IMR-90 (cell line): ENCODE results near the gene USP31. TPM values are rescaled to one million over a fixed set of nuclear protein-coding genes. Genes with fewer than 3 reads are reported as not detected.

Source experiments
- ATAC-seq: fragments of 200-7000 bp; cut with Tn5 transposase; 2 replicates; pipeline ENCODE4 v1.9.1; 2020; ENCODE audit warnings: low read depth, mild to moderate bottlenecking, moderate library complexity
- BruUV-seq: library from RNA; stranded (reverse); fragments of 400-500 nt; replicated peaks from 2 replicates; lab custom pipeline; 2021; lab: Mats Ljungman, UMichigan
- CTCF ChIA-PET: fragments of 300-600 bp; formaldehyde crosslinking; extraction: SDS; loops from one replicate; lab custom pipeline; 2021; ENCODE audit warnings: antibody characterized with exemption; lab: Yijun Ruan, JAX
- POLR2A ChIA-PET: fragments of 300-600 bp; sonication (Branson Sonifier 250); formaldehyde crosslinking; loops from one replicate; lab custom pipeline; 2022; ENCODE audit warnings: antibody characterized with exemption; ENCODE audit not compliant: unreplicated experiment; lab: Charles Lee
- DNase-seq: peaks from one replicate; pipeline ENCODE4 v3.0.0; 2013
- H2AFZ ChIP-seq: replicated peaks from 2 replicates; pipeline ENCODE3; 2013; ENCODE audit warnings: low read length, mild to moderate bottlenecking; ENCODE audit not compliant: poor library complexity
- H2AK5ac ChIP-seq: 2 replicates; pipeline ENCODE4 v1.6.1; 2013; ENCODE audit warnings: low read depth, low read length, inconsistent platforms
- H2AK9ac ChIP-seq: replicated peaks from 2 replicates; pipeline ENCODE3; 2013; ENCODE audit warnings: mild to moderate bottlenecking, low read depth, low read length, moderate library complexity; ENCODE audit not compliant: poor library complexity
- H2BK120ac ChIP-seq: 2 replicates; pipeline ENCODE4 v1.6.1; 2013; ENCODE audit warnings: low read depth, low read length, inconsistent platforms
- H2BK15ac ChIP-seq: 3 replicates; pipeline ENCODE4 v1.6.1; 2013; ENCODE audit warnings: low read depth, low read length, inconsistent platforms
- H2BK20ac ChIP-seq: 2 replicates; pipeline ENCODE4 v1.6.1; 2013; ENCODE audit warnings: low read depth, mild to moderate bottlenecking, inconsistent platforms, low read length, moderate library complexity
- H2BK5ac ChIP-seq: 2 replicates; pipeline ENCODE4 v1.6.1; 2013; ENCODE audit warnings: mild to moderate bottlenecking, low read depth, low read length, inconsistent platforms; ENCODE audit not compliant: poor library complexity, severe bottlenecking
- H3K14ac ChIP-seq: replicated peaks from 2 replicates; pipeline ENCODE4 v1.6.1; 2013; ENCODE audit warnings: low read depth, low read length, inconsistent platforms
- H3K18ac ChIP-seq: 2 replicates; pipeline ENCODE4 v1.6.1; 2013; ENCODE audit warnings: low read depth, low read length, control low read depth
- H3K23ac ChIP-seq: 2 replicates; pipeline ENCODE4 v1.6.1; 2013; ENCODE audit warnings: low read depth, low read length, inconsistent platforms
- H3K27ac ChIP-seq: 2 replicates; pipeline ENCODE4 v1.5.1; 2013; ENCODE audit warnings: mild to moderate bottlenecking, control low read depth, low read length; ENCODE audit not compliant: insufficient read depth
- H3K27me3 ChIP-seq: 2 replicates; pipeline ENCODE4 v1.6.1; 2013; ENCODE audit warnings: low read length; ENCODE audit not compliant: control insufficient read depth, insufficient read depth
- H3K36me3 ChIP-seq: 2 replicates; pipeline ENCODE4 v1.6.1; 2013; ENCODE audit warnings: low read length, mixed read lengths; ENCODE audit not compliant: control insufficient read depth, insufficient read depth
- H3K4ac ChIP-seq: 2 replicates; pipeline ENCODE4 v1.6.1; 2013; ENCODE audit warnings: low read depth, low read length, inconsistent platforms
- H3K4me1 ChIP-seq: 2 replicates; pipeline ENCODE4 v1.6.1; 2013; ENCODE audit warnings: low read length, mixed read lengths; ENCODE audit not compliant: control insufficient read depth, insufficient read depth
- H3K4me2 ChIP-seq: 2 replicates; pipeline ENCODE4 v1.6.1; 2013; ENCODE audit warnings: low read depth, mild to moderate bottlenecking, control low read depth, low read length, moderate library complexity
- H3K4me3 ChIP-seq: 2 replicates; pipeline ENCODE4 v1.5.1; 2013; ENCODE audit warnings: low read depth, mild to moderate bottlenecking, control low read depth, low read length, moderate library complexity; ENCODE audit not compliant: insufficient read depth
- H3K56ac ChIP-seq: 2 replicates; pipeline ENCODE4 v1.6.1; 2013; ENCODE audit warnings: low read length, inconsistent platforms; ENCODE audit not compliant: insufficient read depth; ENCODE audit errors: extremely low read depth
- H3K79me1 ChIP-seq, 2 experiments: 2 replicates each; pipeline ENCODE4 v1.6.1; 2013; ENCODE audit warnings: low read length in 2 of 2, inconsistent platforms in 1 of 2, low read depth in 1 of 2
- H3K9ac ChIP-seq: 2 replicates; pipeline ENCODE4 v1.6.1; 2013; ENCODE audit warnings: low read depth, low read length, control low read depth
- H3K9me1 ChIP-seq: 2 replicates; pipeline ENCODE4 v1.6.1; 2013; ENCODE audit warnings: low read length, inconsistent platforms; ENCODE audit not compliant: insufficient read depth
- H3K9me3 ChIP-seq: 2 replicates; pipeline ENCODE4 v1.6.1; 2013; ENCODE audit warnings: low read length; ENCODE audit not compliant: control insufficient read depth, insufficient read depth
- H4K20me1 ChIP-seq: 2 replicates; pipeline ENCODE4 v1.6.1; 2013; ENCODE audit warnings: low read length, inconsistent platforms; ENCODE audit not compliant: insufficient read depth
- H4K5ac ChIP-seq: 2 replicates; pipeline ENCODE4 v1.6.1; 2013; ENCODE audit warnings: mild to moderate bottlenecking, low read depth, low read length, control low read depth
- H4K8ac ChIP-seq, 2 experiments: 2 replicates each; pipeline ENCODE4 v1.6.1; 2013; ENCODE audit warnings: low read depth in 2 of 2, low read length in 2 of 2, control low read depth in 1 of 2, inconsistent platforms in 1 of 2
- H4K91ac ChIP-seq: 2 replicates; pipeline ENCODE4 v1.6.1; 2013; ENCODE audit warnings: low read depth, low read length, inconsistent platforms; ENCODE audit not compliant: insufficient read depth
- BHLHE40 ChIP-seq: fragments of 150-350 bp; IDR thresholded peaks from 2 replicates; pipeline ENCODE4 v1.6.1; 2016; ENCODE audit warnings: mild to moderate bottlenecking, low read depth, low read length
- CEBPB ChIP-seq: IDR thresholded peaks from 2 replicates; pipeline ENCODE4 v1.6.1; 2012; ENCODE audit warnings: low read depth, low read length, improper control_type of control experiment
- CHD1 ChIP-seq: IDR thresholded peaks from 2 replicates; pipeline ENCODE4 v1.6.1; 2012; ENCODE audit warnings: low read depth, low read length, improper control_type of control experiment
- FOS ChIP-seq: fragments of 150-350 bp; IDR thresholded peaks from 2 replicates; pipeline ENCODE4 v1.6.1; 2016; ENCODE audit warnings: low read depth, low read length
- MAFK ChIP-seq: IDR thresholded peaks from 2 replicates; pipeline ENCODE4 v1.6.1; 2012; ENCODE audit warnings: low read depth, low read length, improper control_type of control experiment
- MAZ ChIP-seq: IDR thresholded peaks from 2 replicates; pipeline ENCODE4 v1.6.1; 2012; ENCODE audit warnings: low read depth, mild to moderate bottlenecking, low read length, improper control_type of control experiment, moderate library complexity, borderline replicate concordance
- MXI1 ChIP-seq: IDR thresholded peaks from 2 replicates; pipeline ENCODE4 v1.6.1; 2012; ENCODE audit warnings: low read depth, mild to moderate bottlenecking, low read length, moderate library complexity, borderline replicate concordance
- NFE2L2 ChIP-seq: fragments of 150-350 bp; IDR thresholded peaks from 2 replicates; pipeline ENCODE4 v1.6.1; 2016; ENCODE audit warnings: low read depth, mild to moderate bottlenecking, low read length
- POLR2A ChIP-seq: IDR thresholded peaks from 2 replicates; pipeline ENCODE4 v1.6.1; 2012; ENCODE audit warnings: mild to moderate bottlenecking, low read depth, low read length
- RAD21 ChIP-seq: IDR thresholded peaks from 2 replicates; pipeline ENCODE4 v1.6.1; 2012; ENCODE audit warnings: low read length, improper control_type of control experiment
- RCOR1 ChIP-seq: IDR thresholded peaks from 2 replicates; pipeline ENCODE4 v1.6.1; 2012; ENCODE audit warnings: mild to moderate bottlenecking, low read length, improper control_type of control experiment; ENCODE audit not compliant: insufficient replicate concordance
- RFX5 ChIP-seq: IDR thresholded peaks from 2 replicates; pipeline ENCODE4 v1.8.0; 2012; ENCODE audit warnings: low read depth, mild to moderate bottlenecking, low read length, moderate library complexity
- SMC3 ChIP-seq: fragments of 150-350 bp; IDR thresholded peaks from 2 replicates; pipeline ENCODE4 v1.6.1; 2016; ENCODE audit warnings: low read depth, mild to moderate bottlenecking, antibody characterized with exemption, low read length, moderate library complexity
- WGBS, 2 experiments: methylation state at CpG; one replicate each; pipeline versions ENCODE4 v1.1.5 to v1.1.7; 2013; ENCODE audit warnings: missing lambda C conversion rate in 2 of 2; ENCODE audit not compliant: insufficient read length in 1 of 2; ENCODE audit errors: extremely low coverage in 2 of 2; 5-methylcytosine and 5-hydroxymethylcytosine counted together
- dilution Hi-C: fragments of 300-500 bp; cut with HindIII; formaldehyde crosslinking; loops from one replicate; pipeline ENCODE4 v1.14.3; 2018; ENCODE audit warnings: low sequenced_read_pairs; ENCODE audit not compliant: unreplicated experiment
- in situ Hi-C: fragments of 300-500 bp; cut with MboI; formaldehyde crosslinking; loops from 3 replicates; pipeline ENCODE4 v1.14.3; 2019; ENCODE audit warnings: low sequenced_read_pairs, inconsistent platforms, mixed read lengths
- intact Hi-C: fragments of 100-400 bp; cut with micrococcal nuclease; formaldehyde crosslinking; loops from 2 replicates; pipeline ENCODE4 v1.10.0; 2022
- polyA plus RNA-seq, 3 experiments: library from polyadenylated mRNA; depleted of rRNA; stranded (reverse); fragments of >200 nt; gene quantifications; 2 replicates each; pipeline ENCODE4 v1.2.3, GENCODE V29; 2012; ENCODE audit warnings: low replicate concordance in 1 of 3
- total RNA-seq: library from RNA; depleted of rRNA; stranded (reverse); fragments of >200 nt; gene quantifications from 2 replicates; pipeline ENCODE4 v1.2.3, GENCODE V29; 2012
- TF ChIP-seq, protein P1 (sequence below): conservative IDR thresholded peaks from 2 replicates; pipeline ENCODE4 v1.5.1; 2012; ENCODE audit warnings: mild to moderate bottlenecking, low read depth, low read length, improper control_type of control experiment
- TF ChIP-seq, protein P2 (sequence below): fragments of 150-350 bp; IDR thresholded peaks from 2 replicates; pipeline ENCODE4 v1.6.1; 2017; ENCODE audit warnings: mild to moderate bottlenecking, antibody characterized with exemption, low read length, low read depth
- TF ChIP-seq, protein P3 (sequence below): fragments of 150-350 bp; IDR thresholded peaks from 2 replicates; pipeline ENCODE4 v1.6.1; 2016; ENCODE audit warnings: low read depth, mild to moderate bottlenecking, low read length, moderate library complexity, borderline replicate concordance

Gene USP31
- total and polyA plus RNA-seq, 2 of the 4 experiments (the other 2 are of a cell fraction), result 2.9 to 3.4 TPM

DNA sequence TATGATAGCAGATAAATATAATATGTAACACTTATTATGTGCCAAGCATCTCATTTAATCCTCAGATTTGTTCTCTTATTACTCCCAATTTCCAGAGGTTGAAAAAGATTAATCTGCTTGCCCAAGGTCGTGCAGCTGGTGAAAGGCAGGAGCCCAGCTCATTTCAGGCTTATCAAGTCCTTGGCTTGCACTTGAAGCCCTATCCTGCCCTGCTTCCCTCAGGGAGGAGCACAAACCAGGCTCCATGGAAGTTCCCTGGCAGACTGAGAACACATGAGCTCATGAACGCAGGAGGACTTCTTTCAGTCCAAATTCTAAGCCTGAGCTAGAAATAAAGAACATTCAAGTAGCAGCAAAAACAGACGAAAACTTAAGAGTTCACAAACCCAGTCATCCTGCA, 74.8 kb downstream of the USP31 start:
- no TSS peak for BruUV-seq

More for the DNA sequence above, 74.8 kb downstream of the USP31 start:
- no peak overlapping the region for H3K4me2 ChIP-seq
- H2BK20ac ChIP-seq, result no peak overlapping the region
- H3K9ac ChIP-seq, result no peak overlapping the region
- no CpG with 5 or more reads among the region's 3 CpGs for WGBS, 2 experiments
- peaks cover 6% of the 10 kb centered on the region for H3K4me1 ChIP-seq
- no peak overlapping the region for H3K56ac ChIP-seq
- intact Hi-C loops, result loop anchor here (5.0 kb wide), 1 partner anchor 73 kb away; the partner anchor contains the start of gene USP31
- H2BK5ac ChIP-seq, result no peak overlapping the region
- H3K4me3 ChIP-seq, result no peak overlapping the region
- no peaks in the 10 kb centered on the region for H3K79me1 ChIP-seq
- H2AK9ac ChIP-seq, result no peak overlapping the region
- no peak overlapping the region for H2AFZ ChIP-seq
- ChIA-PET POLR2A (no interaction called here), CTCF (interaction anchor here (0.6 kb wide), 1 partner anchor 8 kb away, joined by 3 read pairs; no protein-coding TSS in a partner anchor)
- dilution Hi-C loops, result no loop called here
- DNase-seq, result no peak
- no peak overlapping the region for H3K14ac ChIP-seq
- H3K9me3 ChIP-seq, result no peaks in the 10 kb centered on the region
- no peaks in the 10 kb centered on the region for H3K27me3 ChIP-seq
- H3K18ac ChIP-seq, result no peak overlapping the region
- in situ Hi-C loops, result no loop called here
- H4K91ac ChIP-seq, result no peak overlapping the region
- H3K23ac ChIP-seq, result no peak overlapping the region
- H3K4ac ChIP-seq, result no peak overlapping the region
- no peak overlapping the region for H3K27ac ChIP-seq
- H2AK5ac ChIP-seq, result no peak overlapping the region
- H4K20me1 ChIP-seq, result peaks cover 3% of the 10 kb centered on the region; the same call in 1 of the 2 replicates
- no peak overlapping the region for H2BK120ac ChIP-seq
- no peak overlapping the region for H2BK15ac ChIP-seq
- ATAC-seq, result no peak
- no peaks in the 10 kb centered on the region; the same call in none of the 2 replicates for H3K36me3 ChIP-seq
- H4K5ac ChIP-seq, result no peak overlapping the region
- no peak overlapping the region for H4K8ac ChIP-seq
- TF ChIP-seq, protein P1, sequence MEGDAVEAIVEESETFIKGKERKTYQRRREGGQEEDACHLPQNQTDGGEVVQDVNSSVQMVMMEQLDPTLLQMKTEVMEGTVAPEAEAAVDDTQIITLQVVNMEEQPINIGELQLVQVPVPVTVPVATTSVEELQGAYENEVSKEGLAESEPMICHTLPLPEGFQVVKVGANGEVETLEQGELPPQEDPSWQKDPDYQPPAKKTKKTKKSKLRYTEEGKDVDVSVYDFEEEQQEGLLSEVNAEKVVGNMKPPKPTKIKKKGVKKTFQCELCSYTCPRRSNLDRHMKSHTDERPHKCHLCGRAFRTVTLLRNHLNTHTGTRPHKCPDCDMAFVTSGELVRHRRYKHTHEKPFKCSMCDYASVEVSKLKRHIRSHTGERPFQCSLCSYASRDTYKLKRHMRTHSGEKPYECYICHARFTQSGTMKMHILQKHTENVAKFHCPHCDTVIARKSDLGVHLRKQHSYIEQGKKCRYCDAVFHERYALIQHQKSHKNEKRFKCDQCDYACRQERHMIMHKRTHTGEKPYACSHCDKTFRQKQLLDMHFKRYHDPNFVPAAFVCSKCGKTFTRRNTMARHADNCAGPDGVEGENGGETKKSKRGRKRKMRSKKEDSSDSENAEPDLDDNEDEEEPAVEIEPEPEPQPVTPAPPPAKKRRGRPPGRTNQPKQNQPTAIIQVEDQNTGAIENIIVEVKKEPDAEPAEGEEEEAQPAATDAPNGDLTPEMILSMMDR, result no peak
- TF ChIP-seq RCOR1, result no peak
- TF ChIP-seq, protein P2, sequence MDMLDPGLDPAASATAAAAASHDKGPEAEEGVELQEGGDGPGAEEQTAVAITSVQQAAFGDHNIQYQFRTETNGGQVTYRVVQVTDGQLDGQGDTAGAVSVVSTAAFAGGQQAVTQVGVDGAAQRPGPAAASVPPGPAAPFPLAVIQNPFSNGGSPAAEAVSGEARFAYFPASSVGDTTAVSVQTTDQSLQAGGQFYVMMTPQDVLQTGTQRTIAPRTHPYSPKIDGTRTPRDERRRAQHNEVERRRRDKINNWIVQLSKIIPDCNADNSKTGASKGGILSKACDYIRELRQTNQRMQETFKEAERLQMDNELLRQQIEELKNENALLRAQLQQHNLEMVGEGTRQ, result no peak
- no peak for TF ChIP-seq RAD21
- no peak for TF ChIP-seq RFX5
- TF ChIP-seq CEBPB, result no peak
- no peak for TF ChIP-seq BHLHE40
- no peak for TF ChIP-seq POLR2A
- TF ChIP-seq NFE2L2, result no peak
- no peak for TF ChIP-seq CHD1
- no peak for TF ChIP-seq MAFK
- no peak for TF ChIP-seq MXI1
- no peak for TF ChIP-seq MAZ
- TF ChIP-seq, protein P3, sequence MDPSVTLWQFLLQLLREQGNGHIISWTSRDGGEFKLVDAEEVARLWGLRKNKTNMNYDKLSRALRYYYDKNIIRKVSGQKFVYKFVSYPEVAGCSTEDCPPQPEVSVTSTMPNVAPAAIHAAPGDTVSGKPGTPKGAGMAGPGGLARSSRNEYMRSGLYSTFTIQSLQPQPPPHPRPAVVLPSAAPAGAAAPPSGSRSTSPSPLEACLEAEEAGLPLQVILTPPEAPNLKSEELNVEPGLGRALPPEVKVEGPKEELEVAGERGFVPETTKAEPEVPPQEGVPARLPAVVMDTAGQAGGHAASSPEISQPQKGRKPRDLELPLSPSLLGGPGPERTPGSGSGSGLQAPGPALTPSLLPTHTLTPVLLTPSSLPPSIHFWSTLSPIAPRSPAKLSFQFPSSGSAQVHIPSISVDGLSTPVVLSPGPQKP, result no peak
- no peak for TF ChIP-seq SMC3
- no peak for TF ChIP-seq FOS
- H3K9me1 ChIP-seq, result peaks cover 12% of the 10 kb centered on the region
